Sigmoid colon (tissue), 7 donors: Measurements from ENCODE around the gene SLC25A36. TPM values are rescaled to one million over a fixed set of nuclear protein-coding genes. Genes with fewer than 3 reads are reported as not detected.

Source experiments
- DNase-seq: peaks from one replicate; pipeline ENCODE4 v3.0.0-alpha.2; 2019
- H3K27ac ChIP-seq, 4 donors: fragments of 200-600 bp; sonication (generic); one replicate each; pipeline ENCODE4 v1.5.1; 2016 to 2019; ENCODE audit warnings: mild to moderate bottlenecking in 1 of 4
- H3K27me3 ChIP-seq, 3 donors: fragments of 200-600 bp; sonication (generic); one replicate each; pipeline ENCODE4 v1.5.1; 2019; ENCODE audit warnings: mild to moderate bottlenecking in 1 of 3
- H3K36me3 ChIP-seq, 4 donors: fragments of 200-600 bp; sonication (generic); one replicate each; pipeline ENCODE4 v1.5.1; 2016 to 2019
- H3K4me1 ChIP-seq, 4 donors: fragments of 200-600 bp; sonication (generic); one replicate each; pipeline ENCODE4 v1.5.1; 2017 to 2019
- H3K4me3 ChIP-seq, 4 donors: fragments of 200-600 bp; sonication (generic); one replicate each; pipeline ENCODE4 v1.5.1; 2017 to 2019; ENCODE audit warnings: mild to moderate bottlenecking in 2 of 4, moderate library complexity in 1 of 4
- H3K9me3 ChIP-seq, 4 donors: fragments of 200-600 bp in 3 of 4; sonication (generic) in 3 of 4; one replicate each; pipeline versions ENCODE4 v1.5.1 to v1.6.1; 2013 to 2019
- EP300 ChIP-seq, 4 donors: sonication (generic); formaldehyde crosslinking; IDR thresholded peaks; one replicate each; pipeline ENCODE4 v1.6.1; 2017; ENCODE audit warnings: antibody characterized with exemption in 4 of 4
- POLR2A ChIP-seq, 2 donors: fragments of 450-650 bp; IDR thresholded peaks; one replicate each; pipeline ENCODE4 v1.6.1; 2016; ENCODE audit warnings: antibody characterized with exemption in 2 of 2, mild to moderate bottlenecking in 2 of 2, moderate library complexity in 2 of 2
- POLR2AphosphoS5 ChIP-seq, 4 donors: sonication (generic); formaldehyde crosslinking; IDR thresholded peaks; one replicate each; pipeline ENCODE4 v1.6.1; 2017; ENCODE audit warnings: antibody characterized with exemption in 4 of 4
- WGBS, 2 donors: extraction: QIAGEN DNeasy Blood & Tissue Kit; methylation state at CpG; one replicate each; pipeline ENCODE4 v1.1.7; 2013; 5-methylcytosine and 5-hydroxymethylcytosine counted together
- intact Hi-C: fragments of 100-400 bp; cut with DNase I; formaldehyde crosslinking; loops from one replicate; pipeline ENCODE4 v1.15.1; 2023
- polyA plus RNA-seq, 3 donors: library from polyadenylated mRNA; stranded (reverse); fragments of 200-250 nt; gene quantifications; one replicate each; pipeline ENCODE4 v1.2.3, GENCODE V29; 2013
- total RNA-seq, 4 donors: library from RNA; depleted of rRNA; stranded (reverse); fragments of >200 nt; gene quantifications; one replicate each; pipeline ENCODE4 v1.1.0, GENCODE V29; 2016
- TF ChIP-seq, protein P1 (sequence below), 4 experiments: fragments of 450-650 bp in 3 of 4; fragments of 200-600 bp in 1 of 4; IDR thresholded peaks; one replicate each; pipeline ENCODE4 v1.5.1; 2016 to 2019; ENCODE audit warnings: antibody characterized with exemption in 4 of 4, mild to moderate bottlenecking in 3 of 4, moderate library complexity in 2 of 4
- donor health status: healthy with polysubstance abuse.
- donor health status: Bipolar disorder and iron deficiency.
- donor health status: healthy.

Gene SLC25A36
- total and polyA plus RNA-seq, 7 donors = 8.8 to 139 (median 67.0) TPM

- no peaks in the 10 kb centered on the region for H3K9me3 ChIP-seq
- H3K4me1 ChIP-seq = no peaks in the 10 kb centered on the region
- H3K4me3 ChIP-seq = no peak overlapping the region
- no peak for DNase-seq
- intact Hi-C loops = no loop called here
- H3K27me3 ChIP-seq = no peaks in the 10 kb centered on the region
- TF ChIP-seq POLR2AphosphoS5 (IDR thresholded peaks at IDR 0.05) (no peak), POLR2A (IDR thresholded peaks at IDR 0.05) (no peak), EP300 (IDR thresholded peaks at IDR 0.05) (no peak)
- TF ChIP-seq, protein P1, sequence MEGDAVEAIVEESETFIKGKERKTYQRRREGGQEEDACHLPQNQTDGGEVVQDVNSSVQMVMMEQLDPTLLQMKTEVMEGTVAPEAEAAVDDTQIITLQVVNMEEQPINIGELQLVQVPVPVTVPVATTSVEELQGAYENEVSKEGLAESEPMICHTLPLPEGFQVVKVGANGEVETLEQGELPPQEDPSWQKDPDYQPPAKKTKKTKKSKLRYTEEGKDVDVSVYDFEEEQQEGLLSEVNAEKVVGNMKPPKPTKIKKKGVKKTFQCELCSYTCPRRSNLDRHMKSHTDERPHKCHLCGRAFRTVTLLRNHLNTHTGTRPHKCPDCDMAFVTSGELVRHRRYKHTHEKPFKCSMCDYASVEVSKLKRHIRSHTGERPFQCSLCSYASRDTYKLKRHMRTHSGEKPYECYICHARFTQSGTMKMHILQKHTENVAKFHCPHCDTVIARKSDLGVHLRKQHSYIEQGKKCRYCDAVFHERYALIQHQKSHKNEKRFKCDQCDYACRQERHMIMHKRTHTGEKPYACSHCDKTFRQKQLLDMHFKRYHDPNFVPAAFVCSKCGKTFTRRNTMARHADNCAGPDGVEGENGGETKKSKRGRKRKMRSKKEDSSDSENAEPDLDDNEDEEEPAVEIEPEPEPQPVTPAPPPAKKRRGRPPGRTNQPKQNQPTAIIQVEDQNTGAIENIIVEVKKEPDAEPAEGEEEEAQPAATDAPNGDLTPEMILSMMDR (IDR thresholded peaks at IDR 0.05) = no peak
- no peak overlapping the region for H3K27ac ChIP-seq
- H3K36me3 ChIP-seq = no peaks in the 10 kb centered on the region
Measured at GRCh38 chr3:140902791-140903190, 38.8 kb upstream of the SLC25A36 start.

GRCh38 chr3:140903196-140903595, 38.4 kb upstream of the SLC25A36 start:
- Histone ChIP-seq H3K9me3 (no peaks in the 10 kb centered on the region), H3K27ac (no peak overlapping the region), H3K4me3 (no peak overlapping the region), H3K27me3 (peaks cover 0 to under 1% (median 0%) of the 10 kb centered on the region in 3 donors), H3K36me3 (no peaks in the 10 kb centered on the region), H3K4me1 (no peaks in the 10 kb centered on the region)
- intact Hi-C loops = no loop called here
- DNase-seq = no peak
- TF ChIP-seq POLR2AphosphoS5 (IDR thresholded peaks at IDR 0.05) (no peak), EP300 (IDR thresholded peaks at IDR 0.05) (no peak), POLR2A (IDR thresholded peaks at IDR 0.05) (no peak)
- TF ChIP-seq, protein P1 (IDR thresholded peaks at IDR 0.05) = no peak

GRCh38 chr3:140904521-140904920, 37.1 kb upstream of the SLC25A36 start:
- no peak overlapping the region for H3K27ac ChIP-seq
- TF ChIP-seq, protein P1 (IDR thresholded peaks at IDR 0.05) = no peak
- TF ChIP-seq EP300 (IDR thresholded peaks at IDR 0.05) = no peak
- TF ChIP-seq POLR2A (IDR thresholded peaks at IDR 0.05) = no peak
- no peak for TF ChIP-seq POLR2AphosphoS5 (IDR thresholded peaks at IDR 0.05)
- H3K4me1 ChIP-seq = no peaks in the 10 kb centered on the region
- peaks cover 0 to 4% (median 0%) of the 10 kb centered on the region in 3 donors for H3K27me3 ChIP-seq
- no peak overlapping the region for H3K4me3 ChIP-seq
- 46 to 81% methylated on average over 1 of the region's 1 CpG for WGBS, 2 donors
- no peak for DNase-seq
- H3K9me3 ChIP-seq = no peaks in the 10 kb centered on the region
- intact Hi-C loops = no loop called here
- no peaks in the 10 kb centered on the region for H3K36me3 ChIP-seq

GRCh38 chr3:140905559-140905958, 36.1 kb upstream of the SLC25A36 start:
- H3K27me3 ChIP-seq = peaks cover 0 to 4% (median 0%) of the 10 kb centered on the region in 3 donors
- H3K27ac ChIP-seq = no peak overlapping the region
- no peaks in the 10 kb centered on the region for H3K4me1 ChIP-seq
- no peak for TF ChIP-seq EP300 (IDR thresholded peaks at IDR 0.05)
- no peak for TF ChIP-seq POLR2AphosphoS5 (IDR thresholded peaks at IDR 0.05)
- no peak for TF ChIP-seq POLR2A (IDR thresholded peaks at IDR 0.05)
- TF ChIP-seq, protein P1 (IDR thresholded peaks at IDR 0.05) = no peak
- H3K9me3 ChIP-seq = no peaks in the 10 kb centered on the region
- no peaks in the 10 kb centered on the region for H3K36me3 ChIP-seq
- intact Hi-C loops = no loop called here
- no peak for DNase-seq
- no peak overlapping the region for H3K4me3 ChIP-seq
- 89 to 93% methylated on average over 2 of the region's 2 CpGs for WGBS, 2 donors

- TF ChIP-seq POLR2A (IDR thresholded peaks at IDR 0.05) (no peak), EP300 (IDR thresholded peaks at IDR 0.05) (no peak), POLR2AphosphoS5 (IDR thresholded peaks at IDR 0.05) (no peak)
- TF ChIP-seq, protein P1 (IDR thresholded peaks at IDR 0.05) = no peak
- intact Hi-C loops = no loop called here
Measured at GRCh38 chr3:140906785-140907184, 34.9 kb upstream of the SLC25A36 start.

More at GRCh38 chr3:140906785-140907184, 34.9 kb upstream of the SLC25A36 start:
- Histone ChIP-seq H3K27me3 (peaks cover 0 to 4% (median 0%) of the 10 kb centered on the region in 3 donors), H3K4me1 (no peaks in the 10 kb centered on the region), H3K27ac (no peak overlapping the region), H3K9me3 (no peaks in the 10 kb centered on the region), H3K4me3 (no peak overlapping the region), H3K36me3 (no peaks in the 10 kb centered on the region)
- 88 to 92% methylated on average over 1 of the region's 1 CpG for WGBS, 2 donors
- no peak for DNase-seq
